Keratinocyte (primary cell): ENCODE data around the gene DCDC2C. TPM values are rescaled to one million over a fixed set of nuclear protein-coding genes. Genes with fewer than 3 reads are reported as not detected.

Experiments used
- DNase-seq: peaks from one replicate; pipeline ENCODE4 v3.0.0-alpha.2; 2011; ENCODE audit warnings: low read depth, missing footprints, low spot score
- FAIRE-seq: peaks from 2 replicates; lab custom pipeline; 2011; peaks lifted over from hg19 to GRCh38; lab: Jason Lieb, UNC
- H2AFZ ChIP-seq: 2 replicates; pipeline ENCODE4 v1.6.0; 2012; ENCODE audit warnings: low read length, control low read depth, inconsistent platforms; ENCODE audit not compliant: control insufficient read depth
- H3K27ac ChIP-seq: 2 replicates; pipeline ENCODE4 v1.5.1; 2011; ENCODE audit warnings: low read length; ENCODE audit not compliant: control insufficient read depth, insufficient read depth
- H3K27me3 ChIP-seq: 3 replicates; pipeline ENCODE4 v1.6.0; 2011; ENCODE audit warnings: low read length; ENCODE audit not compliant: control insufficient read depth, insufficient read depth; ENCODE audit errors: extremely low read depth
- H3K36me3 ChIP-seq, 2 experiments: 2 replicates in 1 of 2; 3 replicates in 1 of 2; pipeline ENCODE4 v1.5.1; 2011; ENCODE audit warnings: low read length in 2 of 2, mild to moderate bottlenecking in 1 of 2; ENCODE audit not compliant: control insufficient read depth in 2 of 2, insufficient read depth in 2 of 2; ENCODE audit errors: extremely low read depth in 1 of 2
- H3K4me1 ChIP-seq: 3 replicates; pipeline ENCODE4 v1.5.1; 2011; ENCODE audit warnings: low read length; ENCODE audit not compliant: control insufficient read depth, insufficient read depth; ENCODE audit errors: extremely low read depth
- H3K4me2 ChIP-seq: 3 replicates; pipeline ENCODE4 v1.6.0; 2011; ENCODE audit warnings: low read depth, low read length; ENCODE audit not compliant: control insufficient read depth, insufficient read depth; ENCODE audit errors: extremely low read depth
- H3K4me3 ChIP-seq, 3 experiments: fragments of 200-600 bp in 1 of 3; sonication (generic) in 1 of 3; 2 replicates in 2 of 3; 3 replicates in 1 of 3; pipeline ENCODE4 v1.5.1; 2011 to 2016; ENCODE audit warnings: low read length in 3 of 3, mild to moderate bottlenecking in 3 of 3, control low read depth in 2 of 3, inconsistent platforms in 1 of 3, low read depth in 1 of 3, mixed read lengths in 1 of 3, mixed run types in 1 of 3, moderate library complexity in 1 of 3; ENCODE audit not compliant: control insufficient read depth in 2 of 3, insufficient read depth in 2 of 3; ENCODE audit errors: extremely low read depth in 1 of 3
- H3K79me2 ChIP-seq: 2 replicates; pipeline ENCODE4 v1.6.0; 2012; ENCODE audit warnings: low read length; ENCODE audit not compliant: control insufficient read depth, insufficient read depth
- H3K9ac ChIP-seq: 3 replicates; pipeline ENCODE4 v1.6.0; 2011; ENCODE audit warnings: low read length; ENCODE audit not compliant: control insufficient read depth, insufficient read depth; ENCODE audit errors: extremely low read depth
- H3K9me1 ChIP-seq: 3 replicates; pipeline ENCODE4 v1.6.0; 2011; ENCODE audit warnings: low read length; ENCODE audit not compliant: control insufficient read depth, insufficient read depth; ENCODE audit errors: extremely low read depth
- H3K9me3 ChIP-seq: 2 replicates; pipeline ENCODE4 v1.5.1; 2012; ENCODE audit warnings: low read depth, low read length; ENCODE audit not compliant: control insufficient read depth
- H4K20me1 ChIP-seq: 3 replicates; pipeline ENCODE4 v1.6.0; 2011; ENCODE audit warnings: low read length; ENCODE audit not compliant: control insufficient read depth, insufficient read depth; ENCODE audit errors: extremely low read depth
- CTCF ChIP-seq, 3 experiments: IDR thresholded peaks in 1 of 3; conservative IDR thresholded peaks in 1 of 3; optimal IDR thresholded peaks in 1 of 3; 2 replicates in 2 of 3; 3 replicates in 1 of 3; pipeline versions ENCODE3 to v1.5.1; 2011; ENCODE audit warnings: low read length in 3 of 3, mild to moderate bottlenecking in 3 of 3, moderate library complexity in 2 of 3, control low read depth in 1 of 3, inconsistent platforms in 1 of 3; ENCODE audit not compliant: insufficient read depth in 2 of 3; ENCODE audit errors: extremely low read depth in 1 of 3
- EZH2 ChIP-seq: IDR thresholded peaks from one replicate; pipeline ENCODE4 v1.6.1; 2012; ENCODE audit warnings: inconsistent platforms, mild to moderate bottlenecking, low read length, moderate library complexity
- dilution Hi-C: fragments of 300-500 bp; cut with MboI; formaldehyde crosslinking; loops from one replicate; pipeline ENCODE4 v1.7.0; 2020; ENCODE audit warnings: low sequenced_read_pairs; ENCODE audit not compliant: extremely low pct_ligation_motif_present
- polyA plus RNA-seq, 5 experiments: library from polyadenylated mRNA; depleted of rRNA in 3 of 5; stranded (reverse) in 3 of 5; stranded (forward) in 1 of 5; unstranded in 1 of 5; fragments of >200 nt; gene quantifications; 1 replicate in 1 of 5; 2 replicates in 3 of 5; 3 replicates in 1 of 5; pipeline versions ENCODE4 v1.2.1 to v1.2.3, GENCODE V29; 2011 to 2012; ENCODE audit warnings: missing spikeins in 2 of 5, low read depth in 1 of 5, low replicate concordance in 1 of 5

Gene DCDC2C
- polyA plus RNA-seq, 1 donor (not counting 4 experiments of a cell fraction or from before 2014, with no cell fraction given): not detected

- no peaks in the 10 kb centered on the region for H3K4me1 ChIP-seq
- no peak overlapping the region for H3K4me2 ChIP-seq
- DNase-seq (no peak), FAIRE-seq (no peak)
- H3K9ac ChIP-seq: no peak overlapping the region
- H2AFZ ChIP-seq: no peak overlapping the region
- no peaks in the 10 kb centered on the region for H3K9me1 ChIP-seq
- TF ChIP-seq CTCF (optimal IDR thresholded peaks at IDR 0.05 in 1 of 3, IDR thresholded peaks at IDR 0.05 in 1 of 3, conservative IDR thresholded peaks at IDR 0.05 in 1 of 3; ENCODE audit: extremely low read depth in 1 of 3, insufficient read depth in 2 of 3, low read length in 3 of 3): no peak
- TF ChIP-seq EZH2: no peak
- H3K79me2 ChIP-seq: no peaks in the 10 kb centered on the region
- H3K9me3 ChIP-seq: no peaks in the 10 kb centered on the region
- no peaks in the 10 kb centered on the region for H4K20me1 ChIP-seq
- H3K27me3 ChIP-seq: peaks cover 23% of the 10 kb centered on the region
- H3K4me3 ChIP-seq: no peak overlapping the region
- no peak overlapping the region for H3K27ac ChIP-seq
- dilution Hi-C loops: no loop called here
- H3K36me3 ChIP-seq: no peaks in the 10 kb centered on the region
Observed at GRCh38 chr2:3709225-3709624, 5.8 kb downstream of the DCDC2C start.

GRCh38 chr2:3712424-3712823 lies 9.0 kb downstream of the DCDC2C start:
- Histone ChIP-seq H3K9me1 (no peaks in the 10 kb centered on the region), H3K4me2 (no peak overlapping the region), H3K4me1 (no peaks in the 10 kb centered on the region), H3K79me2 (no peaks in the 10 kb centered on the region), H2AFZ (no peak overlapping the region), H3K4me3 (no peak overlapping the region), H3K27ac (no peak overlapping the region), H3K36me3 (no peaks in the 10 kb centered on the region), H4K20me1 (no peaks in the 10 kb centered on the region), H3K27me3 (peaks cover 14% of the 10 kb centered on the region), H3K9ac (no peak overlapping the region), H3K9me3 (no peaks in the 10 kb centered on the region)
- DNase-seq (no peak), FAIRE-seq (no peak)
- dilution Hi-C loops: no loop called here
- TF ChIP-seq CTCF (optimal IDR thresholded peaks at IDR 0.05 in 1 of 3, IDR thresholded peaks at IDR 0.05 in 1 of 3, conservative IDR thresholded peaks at IDR 0.05 in 1 of 3; ENCODE audit: extremely low read depth in 1 of 3, insufficient read depth in 2 of 3, low read length in 3 of 3) (no peak), EZH2 (no peak)
